CD4-positive, alpha-beta memory T cell (primary cell): ENCODE measurements around the gene CSPG4. TPM values are rescaled to one million over a fixed set of nuclear protein-coding genes. Genes with fewer than 3 reads are reported as not detected.
A peak's percentile ranks its signal among the peaks of the same experiment; 100 is the strongest.

Source experiments
- CTCF ChIA-PET: fragments of 350-600 bp; sonication (Branson Sonifier 250); formaldehyde crosslinking; loops from one replicate; lab custom pipeline; 2021; ENCODE audit warnings: inconsistent platforms; ENCODE audit not compliant: partially characterized antibody; lab: Charles Lee
- POLR2A ChIA-PET: fragments of 350-600 bp; sonication (Branson Sonifier 250); formaldehyde crosslinking; loops from one replicate; lab custom pipeline; 2021; ENCODE audit not compliant: partially characterized antibody; lab: Charles Lee
- DNase-seq, 5 donors: peaks; one replicate each; pipeline versions ENCODE4 v3.0.0 to v3.0.0-alpha.2; 2020 to 2022; ENCODE audit warnings: mixed read lengths in 1 of 5
- H3K27ac ChIP-seq: one replicate; pipeline ENCODE4 v1.7.0; 2013; ENCODE audit warnings: low read depth, low read length
- H3K27me3 ChIP-seq: 2 replicates; pipeline ENCODE4 v1.7.0; 2013; ENCODE audit warnings: mild to moderate bottlenecking, low read length, moderate library complexity; ENCODE audit not compliant: insufficient read depth
- H3K36me3 ChIP-seq: 2 replicates; pipeline ENCODE4 v1.7.0; 2013; ENCODE audit warnings: mild to moderate bottlenecking, low read length, moderate library complexity; ENCODE audit not compliant: insufficient read depth
- H3K4me1 ChIP-seq: 2 replicates; pipeline ENCODE4 v1.7.0; 2013; ENCODE audit warnings: mild to moderate bottlenecking, low read length, moderate library complexity; ENCODE audit not compliant: insufficient read depth
- H3K4me3 ChIP-seq, 2 donors: one replicate each; pipeline ENCODE4 v1.7.0; 2013; ENCODE audit warnings: low read length in 2 of 2, mild to moderate bottlenecking in 1 of 2
- H3K9me3 ChIP-seq, 2 donors: one replicate each; pipeline ENCODE4 v1.7.0; 2013; ENCODE audit warnings: low read length in 2 of 2, control low read depth in 1 of 2; ENCODE audit not compliant: control insufficient read depth in 1 of 2
- H3K27ac Mint-ChIP-seq, 7 donors: one replicate each; pipeline ENCODE4 v1.8.0; 2020 to 2021; ENCODE audit warnings: mixed read lengths in 7 of 7, mild to moderate bottlenecking in 6 of 7, inconsistent platforms in 3 of 7, moderate library complexity in 3 of 7
- H3K27me3 Mint-ChIP-seq, 2 donors: one replicate each; pipeline ENCODE4 v1.8.0; 2020 to 2021; ENCODE audit warnings: mixed read lengths in 2 of 2
- H3K36me3 Mint-ChIP-seq, 2 donors: one replicate each; pipeline ENCODE4 v1.8.0; 2020 to 2021; ENCODE audit warnings: mixed read lengths in 2 of 2, inconsistent platforms in 1 of 2, mild to moderate bottlenecking in 1 of 2
- H3K4me1 Mint-ChIP-seq, 4 donors: one replicate each; pipeline ENCODE4 v1.8.0; 2020 to 2021; ENCODE audit warnings: mixed read lengths in 4 of 4, mild to moderate bottlenecking in 1 of 4
- H3K4me3 Mint-ChIP-seq, 8 donors: one replicate each; pipeline ENCODE4 v1.8.0; 2020 to 2021; ENCODE audit warnings: mixed read lengths in 8 of 8, mild to moderate bottlenecking in 7 of 8, moderate library complexity in 6 of 8, inconsistent platforms in 3 of 8
- H3K9me3 Mint-ChIP-seq, 8 donors: one replicate each; pipeline ENCODE4 v1.8.0; 2020 to 2021; ENCODE audit warnings: mixed read lengths in 8 of 8, mild to moderate bottlenecking in 5 of 8, inconsistent platforms in 3 of 8, moderate library complexity in 1 of 8
- intact Hi-C: fragments of 100-400 bp; cut with micrococcal nuclease; formaldehyde crosslinking; loops from one replicate; pipeline ENCODE4 v1.15.1; 2023
- polyA plus RNA-seq, 2 donors: library from polyadenylated mRNA; unstranded; fragments of 300-500 nt; fragmentation: Illumina TruSeq; gene quantifications; one replicate each; pipeline ENCODE4 v1.2.3, GENCODE V29; 2021
- total RNA-seq, 2 experiments: library from RNA; stranded (reverse); gene quantifications; one replicate each; pipeline ENCODE4 v1.2.3, GENCODE V29; 2021

CSPG4 gene
- total and polyA plus RNA-seq, 4 experiments from 2014 or later: not detected

DNA sequence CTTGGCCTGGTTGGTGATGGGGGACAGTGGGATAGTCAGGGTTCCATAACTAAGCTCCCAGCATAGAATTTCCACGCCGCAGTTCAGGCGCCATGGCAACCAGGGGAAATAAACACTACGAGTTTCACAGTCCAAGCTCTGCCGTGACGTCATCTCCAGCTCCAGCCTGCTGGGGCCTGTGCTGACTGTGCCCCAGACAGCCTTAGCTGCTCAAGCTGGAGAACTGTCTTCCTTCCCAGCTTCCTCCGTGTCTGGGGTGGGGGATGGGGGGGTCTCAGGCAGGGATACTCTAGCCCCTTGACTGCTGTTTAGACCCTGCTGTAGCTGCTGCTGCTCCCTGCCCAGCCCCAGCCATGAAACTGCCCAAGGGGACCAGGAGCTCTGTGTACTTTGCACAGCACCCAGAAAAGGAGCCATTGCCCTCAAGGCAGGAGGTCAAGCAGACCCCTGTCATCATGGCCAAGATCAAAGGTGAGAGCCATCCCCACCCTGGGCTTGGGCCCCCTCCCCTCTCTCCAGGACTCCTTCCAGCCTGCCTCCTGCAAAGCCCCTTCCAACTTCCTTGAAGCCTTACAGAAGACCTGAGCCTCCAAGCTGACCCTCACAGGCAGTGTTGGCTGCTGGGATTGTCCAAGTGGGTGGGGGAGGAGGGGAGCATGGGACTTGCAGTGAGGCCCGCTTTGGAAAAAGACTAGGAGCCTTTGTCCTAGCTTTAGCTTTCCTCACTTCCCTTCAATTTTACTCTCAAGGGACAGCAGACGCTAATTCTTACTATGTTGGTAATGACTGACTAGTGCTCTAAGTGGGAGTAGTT is 11.4 kb upstream of the CSPG4 start:
- ChIA-PET POLR2A (interaction anchor here (1.1 kb wide), 1 partner anchor 356 kb away, joined by 3 read pairs; no protein-coding TSS in a partner anchor), CTCF (interaction anchor here (1.0 to 7.6 kb wide), 3 partner anchors 15 to 198 kb away, joined by 3 to 104 read pairs (median 6); no protein-coding TSS in a partner anchor)
- no peaks in the 10 kb centered on the region for H3K9me3 ChIP-seq
- DNase-seq: peak; percentile 16 to 69 (median 25)
- Mint-ChIP-seq H3K4me1 (peaks cover 0 to 10% (median 1%) of the 10 kb centered on the region in 4 donors), H3K9me3 (no peaks in the 10 kb centered on the region), H3K4me3 (no peak overlapping the region), H3K27me3 (peaks cover 0 to 9% of the 10 kb centered on the region in 2 donors), H3K27ac (peak overlapping the region in 4 of 7 donors; percentile 16 to 83 (median 56)), H3K36me3 (no peaks in the 10 kb centered on the region)
- no peak overlapping the region for H3K27ac ChIP-seq
- H3K27me3 ChIP-seq: no peaks in the 10 kb centered on the region
- no peaks in the 10 kb centered on the region for H3K36me3 ChIP-seq
- no peak overlapping the region for H3K4me3 ChIP-seq
- intact Hi-C loops: no loop called here
- no peaks in the 10 kb centered on the region for H3K4me1 ChIP-seq

DNA sequence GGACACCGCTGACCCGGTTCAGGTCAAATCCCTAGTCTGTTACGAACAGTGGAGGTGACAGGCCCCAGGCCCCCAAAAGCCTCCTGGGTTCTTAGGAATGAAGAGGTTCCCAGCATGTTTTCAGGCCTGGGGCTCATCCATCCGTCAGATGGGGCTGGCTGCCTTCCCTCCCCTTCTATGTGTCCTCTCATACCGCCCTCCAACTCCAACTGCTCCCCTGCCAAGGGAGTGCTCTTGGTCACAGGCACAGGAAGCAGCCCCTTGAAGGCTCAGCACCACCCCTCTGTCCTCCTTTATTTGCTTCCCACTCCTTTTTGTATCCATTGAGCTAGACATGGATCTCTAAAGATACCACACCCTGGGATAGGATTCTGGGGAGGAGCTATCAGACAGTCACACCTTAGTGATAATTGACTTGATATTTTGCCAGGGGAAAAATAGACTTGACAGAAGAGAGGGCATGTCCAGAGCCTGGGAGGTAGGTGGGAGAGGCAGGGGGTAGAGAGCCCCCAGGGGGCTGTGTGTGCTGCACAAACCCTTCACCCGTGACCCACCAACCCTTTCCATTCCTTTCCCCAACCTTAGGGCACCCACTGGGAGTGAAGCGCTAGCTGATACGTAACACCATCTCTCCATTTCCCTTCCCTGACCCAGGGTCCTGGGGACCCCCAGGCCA is 10.7 kb upstream of the CSPG4 start:
- no peaks in the 10 kb centered on the region for H3K36me3 ChIP-seq
- H3K9me3 ChIP-seq: no peaks in the 10 kb centered on the region
- DNase-seq: no peak
- H3K27me3 Mint-ChIP-seq: peaks cover 0 to 9% of the 10 kb centered on the region in 2 donors
- intact Hi-C loops: no loop called here
- no peaks in the 10 kb centered on the region for H3K9me3 Mint-ChIP-seq
- H3K36me3 Mint-ChIP-seq: no peaks in the 10 kb centered on the region
- ChIA-PET POLR2A (interaction anchor here (1.1 kb wide), 1 partner anchor 356 kb away, joined by 3 read pairs; no protein-coding TSS in a partner anchor), CTCF (interaction anchor here (1.4 to 7.6 kb wide), 2 partner anchors 15 to 78 kb away, joined by 6 to 104 read pairs; no protein-coding TSS in a partner anchor)
- H3K4me1 ChIP-seq: no peaks in the 10 kb centered on the region
- no peak overlapping the region for H3K27ac ChIP-seq
- H3K27ac Mint-ChIP-seq: peak overlapping the region in 4 of 7 donors; percentile 22 to 72 (median 64)
- no peak overlapping the region for H3K4me3 ChIP-seq
- no peaks in the 10 kb centered on the region for H3K27me3 ChIP-seq
- no peak overlapping the region for H3K4me3 Mint-ChIP-seq
- H3K4me1 Mint-ChIP-seq: peaks cover 0 to 10% (median 1%) of the 10 kb centered on the region in 4 donors

DNA sequence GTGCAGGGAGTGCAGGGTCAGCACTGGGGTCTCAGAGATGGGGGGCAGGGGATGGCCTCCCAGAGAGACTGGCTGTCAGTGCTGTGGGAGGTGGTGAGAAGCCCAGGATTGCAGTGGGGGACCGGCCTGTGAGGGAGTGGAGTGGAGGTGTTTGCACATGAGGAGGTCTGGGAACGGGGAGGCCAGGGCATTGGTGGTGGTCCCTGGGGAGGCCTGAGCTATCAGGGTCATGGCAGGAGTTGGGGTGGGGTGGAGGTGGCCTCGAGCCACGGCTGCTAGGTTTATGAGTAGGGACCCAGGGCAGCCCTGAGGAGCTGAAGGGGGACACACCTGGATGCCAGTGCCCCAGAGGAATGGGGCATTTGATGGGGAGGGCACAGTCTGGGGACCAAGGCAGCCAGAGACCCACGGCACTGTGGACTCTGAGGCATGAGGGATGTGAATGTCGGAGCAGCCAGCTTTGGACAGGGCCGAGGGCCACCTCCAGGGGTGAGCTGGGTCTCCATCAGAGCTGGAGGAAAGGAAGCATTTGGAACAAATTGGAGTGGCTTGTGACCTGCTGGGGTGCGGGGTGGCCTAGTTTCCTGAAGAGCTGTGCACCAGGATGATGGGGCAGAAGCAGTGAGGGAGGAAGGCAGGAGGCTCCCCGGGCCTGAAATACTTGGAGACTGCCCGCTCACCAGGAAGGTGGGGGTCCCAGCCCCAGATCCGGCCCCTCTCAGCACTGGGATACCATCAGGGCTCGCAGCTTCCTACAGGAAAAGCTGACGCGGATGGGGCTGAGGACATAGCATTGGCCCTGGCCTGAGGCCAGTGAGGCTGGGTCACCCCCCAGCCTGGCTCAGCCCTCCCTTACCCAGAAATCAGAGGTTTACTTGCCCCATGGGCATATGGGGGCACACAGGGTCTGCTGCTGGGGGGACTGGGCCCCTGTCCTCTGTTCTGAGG is 9.5 kb upstream of the CSPG4 start:
- Mint-ChIP-seq H3K27ac (peak overlapping the region in 4 of 7 donors; percentile 61 to 77 (median 64)), H3K27me3 (peaks cover 0 to 6% of the 10 kb centered on the region in 2 donors), H3K4me1 (peaks cover 0 to 10% (median 1%) of the 10 kb centered on the region in 4 donors), H3K4me3 (no peak overlapping the region), H3K9me3 (no peaks in the 10 kb centered on the region), H3K36me3 (no peaks in the 10 kb centered on the region)
- CTCF ChIA-PET: interaction anchor here (1.3 kb wide), 1 partner anchor 80 kb away, joined by 3 read pairs; no protein-coding TSS in a partner anchor
- no peak overlapping the region for H3K27ac ChIP-seq
- H3K36me3 ChIP-seq: no peaks in the 10 kb centered on the region
- H3K9me3 ChIP-seq: no peaks in the 10 kb centered on the region
- intact Hi-C loops: no loop called here
- H3K4me3 ChIP-seq: no peak overlapping the region
- POLR2A ChIA-PET: no interaction called here
- H3K4me1 ChIP-seq: no peaks in the 10 kb centered on the region
- DNase-seq: no peak
- H3K27me3 ChIP-seq: no peaks in the 10 kb centered on the region

DNA sequence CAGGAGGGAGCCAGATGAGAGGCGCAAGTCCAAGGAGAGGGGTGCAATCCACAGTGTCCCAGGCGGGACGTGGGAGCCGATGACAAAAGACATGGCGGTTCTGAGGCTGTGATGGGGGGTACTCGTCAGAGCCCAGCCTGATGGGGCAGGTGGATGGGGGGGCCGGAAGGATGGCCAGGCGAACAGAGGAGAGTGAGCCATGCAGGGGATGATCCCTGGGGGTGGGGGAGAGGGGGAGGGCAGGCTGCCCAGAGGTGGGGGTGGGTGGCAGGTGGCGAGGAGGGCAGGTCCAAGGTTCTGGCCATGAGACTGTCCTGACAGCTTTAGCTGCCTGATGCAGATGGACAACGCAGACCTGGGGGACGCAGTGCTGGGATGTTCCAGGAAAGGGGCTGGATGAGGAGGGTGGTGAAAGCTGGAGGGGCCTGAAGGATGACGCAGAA is 8.9 kb upstream of the CSPG4 start:
- H3K27me3 ChIP-seq: no peaks in the 10 kb centered on the region
- no peaks in the 10 kb centered on the region for H3K4me1 ChIP-seq
- POLR2A ChIA-PET: no interaction called here
- CTCF ChIA-PET: interaction anchor here (1.3 kb wide), 1 partner anchor 81 kb away, joined by 3 read pairs; no protein-coding TSS in a partner anchor
- no peak overlapping the region for H3K4me3 ChIP-seq
- H3K27ac ChIP-seq: no peak overlapping the region
- Mint-ChIP-seq H3K27me3 (peaks cover 0 to 6% of the 10 kb centered on the region in 2 donors), H3K4me3 (no peak overlapping the region), H3K27ac (peak overlapping the region in 2 of 7 donors; percentile 44 to 65), H3K9me3 (no peaks in the 10 kb centered on the region), H3K4me1 (peaks cover 0 to 10% (median 1%) of the 10 kb centered on the region in 4 donors), H3K36me3 (no peaks in the 10 kb centered on the region)
- no peaks in the 10 kb centered on the region for H3K9me3 ChIP-seq
- no peak for DNase-seq
- intact Hi-C loops: no loop called here
- no peaks in the 10 kb centered on the region for H3K36me3 ChIP-seq

DNA sequence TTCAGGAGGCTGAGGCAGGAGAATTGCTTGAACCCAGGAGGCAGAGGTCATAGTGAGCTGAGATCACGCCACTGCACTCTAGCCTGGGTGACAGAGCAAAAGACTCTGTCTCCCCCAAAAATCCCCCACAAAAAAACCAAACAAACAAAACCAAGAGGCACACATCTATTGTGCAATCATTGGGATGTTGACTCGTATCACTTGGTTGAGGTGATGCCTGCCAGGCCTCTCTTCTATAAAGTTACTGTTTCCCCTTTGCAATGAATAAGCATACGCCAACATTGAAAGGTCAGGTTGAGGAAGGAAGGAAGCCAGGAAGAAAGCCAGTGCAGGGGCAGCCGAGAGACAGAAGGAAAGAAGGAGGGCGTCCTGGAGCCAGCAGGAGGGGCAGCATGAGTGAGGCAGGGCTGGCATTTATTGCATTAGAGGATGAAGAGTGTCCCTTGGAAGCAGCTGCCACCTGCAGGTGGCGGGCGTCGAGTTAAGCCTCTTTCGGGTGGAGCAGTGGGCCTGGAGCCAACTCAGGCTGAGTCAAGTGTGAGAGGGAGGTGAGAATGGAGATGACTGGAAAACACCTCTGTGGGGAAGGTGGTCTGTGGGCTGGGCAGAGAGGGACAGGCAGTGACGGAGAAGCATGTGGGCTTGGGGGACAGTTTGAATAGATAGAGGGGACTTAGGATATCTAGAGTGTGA is 8.3 kb upstream of the CSPG4 start:
- Mint-ChIP-seq H3K9me3 (no peaks in the 10 kb centered on the region), H3K36me3 (no peaks in the 10 kb centered on the region), H3K4me3 (no peak overlapping the region), H3K27ac (peak overlapping the region in 2 of 7 donors; percentile 72 to 76), H3K27me3 (peaks cover 0 to 6% of the 10 kb centered on the region in 2 donors), H3K4me1 (peaks cover 0 to 10% (median 1%) of the 10 kb centered on the region in 4 donors)
- POLR2A ChIA-PET: no interaction called here
- H3K4me1 ChIP-seq: no peaks in the 10 kb centered on the region
- H3K36me3 ChIP-seq: no peaks in the 10 kb centered on the region
- no peaks in the 10 kb centered on the region for H3K9me3 ChIP-seq
- no peak for DNase-seq
- no peak overlapping the region for H3K27ac ChIP-seq
- CTCF ChIA-PET: interaction anchor here (0.9 to 1.3 kb wide), 2 partner anchors 8 to 81 kb away, joined by 3 read pairs; no protein-coding TSS in a partner anchor
- no peak overlapping the region for H3K4me3 ChIP-seq
- intact Hi-C loops: no loop called here
- H3K27me3 ChIP-seq: no peaks in the 10 kb centered on the region

DNA sequence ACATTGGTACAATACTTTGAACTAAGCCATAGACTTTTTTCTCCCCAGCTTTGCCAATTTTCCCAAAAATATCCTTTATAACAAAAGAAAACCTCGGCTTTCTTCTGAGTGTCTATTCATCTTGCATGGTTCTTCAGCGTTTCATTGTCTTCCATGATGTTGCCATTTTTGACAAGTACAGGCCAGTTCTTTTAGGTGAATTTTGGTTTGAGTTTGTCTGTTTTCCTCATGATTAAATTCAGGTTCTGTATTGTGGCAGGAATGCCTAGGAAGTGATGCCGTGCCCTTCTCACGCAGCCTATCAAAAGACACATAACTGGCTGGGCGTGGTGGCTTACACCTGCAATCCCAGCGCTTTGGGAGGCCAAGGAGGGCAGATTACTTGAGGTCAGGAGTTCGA is 7.6 kb upstream of the CSPG4 start:
- Mint-ChIP-seq H3K4me1 (peaks cover 0 to 10% (median 1%) of the 10 kb centered on the region in 4 donors), H3K27ac (no peak overlapping the region), H3K9me3 (no peaks in the 10 kb centered on the region), H3K27me3 (peaks cover 0 to 6% of the 10 kb centered on the region in 2 donors), H3K36me3 (no peaks in the 10 kb centered on the region), H3K4me3 (no peak overlapping the region)
- intact Hi-C loops: no loop called here
- H3K4me3 ChIP-seq: no peak overlapping the region
- DNase-seq: no peak
- no peaks in the 10 kb centered on the region for H3K4me1 ChIP-seq
- H3K36me3 ChIP-seq: no peaks in the 10 kb centered on the region
- CTCF ChIA-PET: interaction anchor here (0.9 kb wide), 1 partner anchor 9 kb away, joined by 3 read pairs; no protein-coding TSS in a partner anchor
- no peak overlapping the region for H3K27ac ChIP-seq
- H3K9me3 ChIP-seq: no peaks in the 10 kb centered on the region
- POLR2A ChIA-PET: no interaction called here
- no peaks in the 10 kb centered on the region for H3K27me3 ChIP-seq
